Kidney epithelial cell (primary cell): ENCODE data around the gene MYLK. TPM values are rescaled to one million over a fixed set of nuclear protein-coding genes. Genes with fewer than 3 reads are reported as not detected.

Source experiments
- DNase-seq: peaks from one replicate; pipeline ENCODE4 v3.0.0-alpha.2; 2010; ENCODE audit warnings: low read depth
- H3K27me3 ChIP-seq: 2 replicates; pipeline ENCODE4 v1.6.0; 2011; ENCODE audit warnings: low read length; ENCODE audit not compliant: control insufficient read depth, insufficient read depth
- H3K36me3 ChIP-seq: 2 replicates; pipeline ENCODE4 v1.5.1; 2011; ENCODE audit warnings: low read length; ENCODE audit not compliant: control insufficient read depth, insufficient read depth
- H3K4me3 ChIP-seq: 2 replicates; pipeline ENCODE4 v1.5.1; 2011; ENCODE audit warnings: low read depth, mild to moderate bottlenecking, control low read depth, low read length
- CTCF ChIP-seq: IDR thresholded peaks from 2 replicates; pipeline ENCODE4 v1.5.1; 2011; ENCODE audit warnings: mild to moderate bottlenecking, moderate library complexity, low read length, control low read depth, inconsistent platforms; ENCODE audit not compliant: insufficient read depth, poor library complexity, severe bottlenecking
- total RNA-seq: library from RNA; depleted of rRNA; stranded (reverse); fragments of >200 nt; gene quantifications from 2 replicates; pipeline ENCODE4 v1.2.3, GENCODE V29; 2015

The MYLK gene
- total RNA-seq, 1 donor from 2014 or later = 49.7 TPM

GRCh38 chr3:123623346-123623880 lies 260.7 kb downstream of the MYLK start:
- DNase-seq = no peak
- H3K4me3 ChIP-seq = no peak overlapping the region

GRCh38 chr3:123622766-123623165 lies 261.4 kb downstream of the MYLK start:
- no peak for TF ChIP-seq CTCF
- peaks cover 1% of the 10 kb centered on the region for H3K36me3 ChIP-seq
- H3K4me3 ChIP-seq = no peak overlapping the region
- no peak for DNase-seq
- no peaks in the 10 kb centered on the region for H3K27me3 ChIP-seq

More at GRCh38 chr3:123623346-123623880, 260.7 kb downstream of the MYLK start:
- peaks cover 5% of the 10 kb centered on the region for H3K36me3 ChIP-seq
- no peak for TF ChIP-seq CTCF
- H3K27me3 ChIP-seq = no peaks in the 10 kb centered on the region

- Histone ChIP-seq H3K4me3 (no peak overlapping the region), H3K36me3 (no peaks in the 10 kb centered on the region), H3K27me3 (no peaks in the 10 kb centered on the region)
- DNase-seq = no peak
- no peak for TF ChIP-seq CTCF
Measured at GRCh38 chr3:123621850-123622189, 262.3 kb downstream of the MYLK start.

GRCh38 chr3:123621186-123621849 lies 262.8 kb downstream of the MYLK start:
- no peak for TF ChIP-seq CTCF
- DNase-seq = no peak
- peaks cover 2% of the 10 kb centered on the region for H3K36me3 ChIP-seq

GRCh38 chr3:123620343-123620742 lies 263.8 kb downstream of the MYLK start:
- no peak overlapping the region for H3K4me3 ChIP-seq
- DNase-seq = no peak
- no peak for TF ChIP-seq CTCF
- H3K27me3 ChIP-seq = no peaks in the 10 kb centered on the region
- peaks cover 2% of the 10 kb centered on the region for H3K36me3 ChIP-seq

More at GRCh38 chr3:123621186-123621849, 262.8 kb downstream of the MYLK start:
- Histone ChIP-seq H3K27me3 (no peaks in the 10 kb centered on the region), H3K4me3 (no peak overlapping the region)
